Activated CD4-positive, alpha-beta T cell treated with anti-CD3 and anti-CD28 coated beads for 36 hours (primary cell): Measurements from ENCODE around the gene CTNNB1. TPM values are rescaled to one million over a fixed set of nuclear protein-coding genes. Genes with fewer than 3 reads are reported as not detected.

Experiments used
- ATAC-seq: fragments of 200-7000 bp; cut with Tn5 transposase; one replicate; pipeline ENCODE4 v1.10.0; 2021; ENCODE audit warnings: mild to moderate bottlenecking, moderate library complexity
- CTCF ChIA-PET: fragments of 350-600 bp; sonication (Branson Sonifier 250); formaldehyde crosslinking; loops from one replicate; lab custom pipeline; 2021; ENCODE audit warnings: antibody characterized with exemption; lab: Charles Lee
- POLR2A ChIA-PET: fragments of 350-600 bp; sonication (Branson Sonifier 250); formaldehyde crosslinking; loops from one replicate; lab custom pipeline; 2021; ENCODE audit warnings: antibody characterized with exemption, inconsistent platforms; lab: Charles Lee
- DNase-seq: peaks from one replicate; pipeline ENCODE4 v3.0.0-alpha.2; 2020
- H3K27ac Mint-ChIP-seq: one replicate; pipeline ENCODE4 v1.8.0; 2021; ENCODE audit warnings: mixed read lengths
- H3K27me3 Mint-ChIP-seq: one replicate; pipeline ENCODE4 v1.8.0; 2021; ENCODE audit warnings: mixed read lengths
- H3K36me3 Mint-ChIP-seq: one replicate; pipeline ENCODE4 v1.8.0; 2021; ENCODE audit warnings: low read depth, mixed read lengths
- H3K4me1 Mint-ChIP-seq: one replicate; pipeline ENCODE4 v1.8.0; 2021; ENCODE audit warnings: mixed read lengths
- H3K4me3 Mint-ChIP-seq: one replicate; pipeline ENCODE4 v1.8.0; 2021; ENCODE audit warnings: mild to moderate bottlenecking, moderate library complexity, mixed read lengths
- H3K9me3 Mint-ChIP-seq: one replicate; pipeline ENCODE4 v1.8.0; 2021; ENCODE audit warnings: low read depth, mixed read lengths
- intact Hi-C, 2 experiments: fragments of 100-400 bp; cut with DNase I in 1 of 2; cut with micrococcal nuclease in 1 of 2; formaldehyde crosslinking; loops; one replicate each; pipeline versions ENCODE4 v1.14.2 to v1.15.1; 2022 to 2024; cut with DNase I, micrococcal nuclease
- total RNA-seq, 2 experiments: library from RNA; stranded (reverse); gene quantifications; one replicate each; pipeline ENCODE4 v1.2.3, GENCODE V29; 2021

Gene CTNNB1
- total RNA-seq, 2 experiments from 2014 or later, result 114 to 158 TPM

- no peaks in the 10 kb centered on the region for H3K36me3 Mint-ChIP-seq
- ATAC-seq (no peak), DNase-seq (no peak)
- CTCF ChIA-PET, result interaction anchor here (0.6 kb wide), 3 partner anchors 22 to 304 kb away, joined by 3 read pairs; no protein-coding TSS in a partner anchor
- H3K27me3 Mint-ChIP-seq, result peaks cover 20% of the 10 kb centered on the region
- H3K27ac Mint-ChIP-seq, result no peak overlapping the region
- H3K4me1 Mint-ChIP-seq, result no peaks in the 10 kb centered on the region
- POLR2A ChIA-PET, result no interaction called here
- H3K9me3 Mint-ChIP-seq, result no peaks in the 10 kb centered on the region
- intact Hi-C loops, result no loop called here
- H3K4me3 Mint-ChIP-seq, result no peak overlapping the region
These were observed 25.1 kb upstream of the CTNNB1 start for GRCh38 chr3:41173926-41174885.

GRCh38 chr3:41175365-41175764 lies 23.9 kb upstream of the CTNNB1 start:
- DNase-seq, result no peak
- H3K4me3 Mint-ChIP-seq, result no peak overlapping the region
- no peak for ATAC-seq
- no peak overlapping the region for H3K27ac Mint-ChIP-seq
- H3K4me1 Mint-ChIP-seq, result no peaks in the 10 kb centered on the region
- H3K27me3 Mint-ChIP-seq, result peaks cover 17% of the 10 kb centered on the region
- H3K36me3 Mint-ChIP-seq, result no peaks in the 10 kb centered on the region
- intact Hi-C loops, result no loop called here
- CTCF ChIA-PET, result no interaction called here
- POLR2A ChIA-PET, result no interaction called here
- no peaks in the 10 kb centered on the region for H3K9me3 Mint-ChIP-seq

GRCh38 chr3:41176596-41176995 lies 22.7 kb upstream of the CTNNB1 start:
- ATAC-seq (no peak), DNase-seq (no peak)
- no peak overlapping the region for H3K4me3 Mint-ChIP-seq
- H3K36me3 Mint-ChIP-seq, result no peaks in the 10 kb centered on the region
- no peak overlapping the region for H3K27ac Mint-ChIP-seq
- no peaks in the 10 kb centered on the region for H3K4me1 Mint-ChIP-seq
- ChIA-PET CTCF (no interaction called here), POLR2A (no interaction called here)
- H3K9me3 Mint-ChIP-seq, result no peaks in the 10 kb centered on the region
- peaks cover 11% of the 10 kb centered on the region for H3K27me3 Mint-ChIP-seq
- intact Hi-C loops, result no loop called here

GRCh38 chr3:41178576-41178975 lies 20.7 kb upstream of the CTNNB1 start:
- H3K27ac Mint-ChIP-seq, result no peak overlapping the region
- no peak overlapping the region for H3K4me3 Mint-ChIP-seq
- DNase-seq, result no peak
- no peaks in the 10 kb centered on the region for H3K4me1 Mint-ChIP-seq
- intact Hi-C loops, result no loop called here
- no peaks in the 10 kb centered on the region for H3K9me3 Mint-ChIP-seq
- ChIA-PET POLR2A (no interaction called here), CTCF (interaction anchor here (0.7 kb wide), 1 partner anchor 702 kb away, joined by 3 read pairs; no protein-coding TSS in a partner anchor)
- no peak for ATAC-seq
- H3K36me3 Mint-ChIP-seq, result no peaks in the 10 kb centered on the region
- H3K27me3 Mint-ChIP-seq, result peaks cover 12% of the 10 kb centered on the region

GRCh38 chr3:41180396-41180795 lies 18.9 kb upstream of the CTNNB1 start:
- Mint-ChIP-seq H3K27me3 (peaks cover 15% of the 10 kb centered on the region), H3K36me3 (no peaks in the 10 kb centered on the region), H3K4me3 (no peak overlapping the region), H3K9me3 (no peaks in the 10 kb centered on the region), H3K4me1 (no peaks in the 10 kb centered on the region), H3K27ac (no peak overlapping the region)
- CTCF ChIA-PET, result interaction anchor here (0.7 to 1.4 kb wide), 3 partner anchors 18 to 398 kb away, joined by 3 to 4 read pairs (median 3); no protein-coding TSS in a partner anchor
- POLR2A ChIA-PET, result interaction anchor here (0.6 kb wide), 1 partner anchor 169 kb away, joined by 3 read pairs; no protein-coding TSS in a partner anchor
- no peak for ATAC-seq
- intact Hi-C loops, result no loop called here
- DNase-seq, result no peak

- no peaks in the 10 kb centered on the region for H3K36me3 Mint-ChIP-seq
- H3K4me3 Mint-ChIP-seq, result no peak overlapping the region
- peaks cover 2% of the 10 kb centered on the region for H3K4me1 Mint-ChIP-seq
- intact Hi-C loops, result no loop called here
- DNase-seq (no peak), ATAC-seq (no peak)
- no peak overlapping the region for H3K27ac Mint-ChIP-seq
- peaks cover 12% of the 10 kb centered on the region for H3K27me3 Mint-ChIP-seq
- H3K9me3 Mint-ChIP-seq, result no peaks in the 10 kb centered on the region
- ChIA-PET POLR2A (no interaction called here), CTCF (no interaction called here)
These were observed 16.7 kb upstream of the CTNNB1 start for GRCh38 chr3:41182504-41183059.

- H3K4me3 Mint-ChIP-seq, result no peak overlapping the region
- no peak for ATAC-seq
- POLR2A ChIA-PET, result no interaction called here
These were observed 14.9 kb upstream of the CTNNB1 start for GRCh38 chr3:41184394-41184793.

GRCh38 chr3:41186297-41186696 lies 13.0 kb upstream of the CTNNB1 start:
- Mint-ChIP-seq H3K4me1 (peaks cover 27% of the 10 kb centered on the region), H3K9me3 (no peaks in the 10 kb centered on the region), H3K36me3 (no peaks in the 10 kb centered on the region), H3K27ac (no peak overlapping the region), H3K4me3 (no peak overlapping the region), H3K27me3 (peaks cover 7% of the 10 kb centered on the region)
- intact Hi-C loops, result loop anchor here in 1 of 2 experiments (5.0 kb wide), 1 partner anchor 651 kb away; no protein-coding TSS in a partner anchor
- CTCF ChIA-PET, result interaction anchor here (0.6 kb wide), 1 partner anchor 46 kb away, joined by 3 read pairs; no protein-coding TSS in a partner anchor
- ATAC-seq, result no peak
- POLR2A ChIA-PET, result interaction anchor here (0.8 kb wide), 1 partner anchor 15 kb away, joined by 3 read pairs; no protein-coding TSS in a partner anchor
- DNase-seq, result no peak

More at GRCh38 chr3:41184394-41184793, 14.9 kb upstream of the CTNNB1 start:
- intact Hi-C loops, result no loop called here
- CTCF ChIA-PET, result interaction anchor here (0.6 kb wide), 1 partner anchor 128 kb away, joined by 5 read pairs; no protein-coding TSS in a partner anchor
- no peak for DNase-seq
- no peak overlapping the region for H3K27ac Mint-ChIP-seq
- H3K4me1 Mint-ChIP-seq, result peaks cover 14% of the 10 kb centered on the region
- no peaks in the 10 kb centered on the region for H3K36me3 Mint-ChIP-seq
- H3K27me3 Mint-ChIP-seq, result peaks cover 10% of the 10 kb centered on the region
- no peaks in the 10 kb centered on the region for H3K9me3 Mint-ChIP-seq

GRCh38 chr3:41188306-41188705 lies 11.0 kb upstream of the CTNNB1 start:
- POLR2A ChIA-PET, result interaction anchor here (0.6 kb wide), 1 partner anchor 250 kb away, joined by 3 read pairs; no protein-coding TSS in a partner anchor
- peak overlapping the region; percentile 34 for H3K27ac Mint-ChIP-seq
- DNase-seq, result peak; percentile 64
- H3K4me1 Mint-ChIP-seq, result peaks cover 27% of the 10 kb centered on the region
- ATAC-seq, result peak; percentile 97
- CTCF ChIA-PET, result interaction anchor here (0.7 kb wide), 1 partner anchor 537 kb away, joined by 4 read pairs; no protein-coding TSS in a partner anchor
- peaks cover 6% of the 10 kb centered on the region for H3K27me3 Mint-ChIP-seq
- H3K4me3 Mint-ChIP-seq, result no peak overlapping the region
- intact Hi-C loops, result loop anchor here (1.0 to 5.0 kb wide), 7 partner anchors 11 to 852 kb away; partner anchors contain the start of gene CTNNB1 (in 1 of the 2)
- H3K9me3 Mint-ChIP-seq, result no peaks in the 10 kb centered on the region
- no peaks in the 10 kb centered on the region for H3K36me3 Mint-ChIP-seq

- DNase-seq (peak; percentile 24), ATAC-seq (peak; percentile 31)
- Mint-ChIP-seq H3K27ac (no peak overlapping the region), H3K4me3 (no peak overlapping the region), H3K4me1 (peaks cover 27% of the 10 kb centered on the region), H3K9me3 (no peaks in the 10 kb centered on the region), H3K36me3 (no peaks in the 10 kb centered on the region), H3K27me3 (peaks cover 7% of the 10 kb centered on the region)
- POLR2A ChIA-PET, result interaction anchor here (0.6 to 2.1 kb wide), 3 partner anchors 9 to 856 kb away, joined by 5 to 6 read pairs (median 6); partner anchors contain the start of gene CTNNB1
- intact Hi-C loops, result no loop called here
- CTCF ChIA-PET, result interaction anchor here (0.5 to 1.3 kb wide), 3 partner anchors 9 to 31 kb away, joined by 3 to 4 read pairs (median 3); partner anchors contain the start of gene CTNNB1
These were observed 8.6 kb upstream of the CTNNB1 start for GRCh38 chr3:41190509-41191284.
